Activated T-helper 9 cell treated with anti-CD3 and anti-CD28 coated beads, Interleukin-2, amount 50 U/mL, for 16 hours (primary cell): Measurements from ENCODE around the gene PTPRU.

Experiments used
- DNase-seq: peaks from one replicate; pipeline ENCODE4 v3.0.0-alpha.2; 2020; ENCODE audit warnings: low read depth

PTPRU gene

DNA sequence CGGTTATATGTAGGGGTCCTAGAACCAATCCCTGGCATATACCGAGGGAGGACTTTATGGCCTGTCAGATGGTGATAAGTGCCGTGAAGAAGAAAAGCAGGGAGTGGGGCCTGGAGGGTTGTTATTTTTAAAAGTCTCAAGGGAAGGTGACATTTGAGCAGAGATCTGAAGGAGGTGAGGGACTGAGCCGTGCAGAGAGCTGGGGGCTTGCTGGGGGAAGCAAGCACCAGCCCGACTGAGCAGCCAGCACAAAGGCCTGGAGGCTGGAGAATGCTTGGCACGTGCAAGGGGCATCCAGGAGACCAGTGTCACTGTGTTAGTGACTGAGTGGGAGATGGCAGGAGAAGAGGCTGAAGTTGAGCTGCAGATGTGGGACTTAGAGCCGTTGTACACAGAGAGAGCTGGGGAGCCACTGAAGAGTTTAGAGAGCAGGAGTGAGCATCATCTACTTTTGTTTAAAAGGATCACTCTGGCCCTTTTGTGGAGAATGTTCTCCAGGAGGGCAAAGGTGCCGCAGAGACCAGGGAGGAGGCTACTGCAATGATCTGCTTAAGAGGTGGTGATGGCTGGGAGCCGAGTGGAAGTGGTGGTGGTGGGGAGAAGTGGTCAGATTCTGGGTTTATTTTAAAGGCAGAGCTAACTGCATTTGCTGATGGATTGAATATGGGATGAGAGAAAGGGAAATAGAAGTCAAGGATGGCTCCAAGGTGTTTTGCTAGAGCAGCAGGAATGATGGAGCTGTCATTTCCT, 31.2 kb downstream of the PTPRU start:
- no peak for DNase-seq

DNA sequence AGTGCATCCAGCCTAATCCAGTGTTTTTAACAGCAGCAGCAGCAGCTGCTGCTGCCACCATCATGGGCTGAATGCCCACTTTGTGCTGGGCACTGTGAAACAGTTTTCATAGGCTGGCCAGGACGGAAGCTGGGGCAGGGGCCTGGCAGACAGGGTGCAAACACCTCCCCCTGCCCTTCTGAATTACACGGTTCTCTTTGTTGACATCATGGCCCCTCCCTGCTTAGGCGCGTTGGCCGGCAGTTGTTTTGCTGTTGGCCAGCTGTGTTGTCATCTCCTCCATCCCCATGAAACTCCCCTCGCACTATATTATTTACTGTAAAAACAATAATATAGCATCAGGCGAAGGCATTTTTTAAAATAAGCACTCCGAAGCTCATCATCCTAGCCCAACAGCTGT, 33.1 kb downstream of the PTPRU start:
- no peak for DNase-seq

DNA sequence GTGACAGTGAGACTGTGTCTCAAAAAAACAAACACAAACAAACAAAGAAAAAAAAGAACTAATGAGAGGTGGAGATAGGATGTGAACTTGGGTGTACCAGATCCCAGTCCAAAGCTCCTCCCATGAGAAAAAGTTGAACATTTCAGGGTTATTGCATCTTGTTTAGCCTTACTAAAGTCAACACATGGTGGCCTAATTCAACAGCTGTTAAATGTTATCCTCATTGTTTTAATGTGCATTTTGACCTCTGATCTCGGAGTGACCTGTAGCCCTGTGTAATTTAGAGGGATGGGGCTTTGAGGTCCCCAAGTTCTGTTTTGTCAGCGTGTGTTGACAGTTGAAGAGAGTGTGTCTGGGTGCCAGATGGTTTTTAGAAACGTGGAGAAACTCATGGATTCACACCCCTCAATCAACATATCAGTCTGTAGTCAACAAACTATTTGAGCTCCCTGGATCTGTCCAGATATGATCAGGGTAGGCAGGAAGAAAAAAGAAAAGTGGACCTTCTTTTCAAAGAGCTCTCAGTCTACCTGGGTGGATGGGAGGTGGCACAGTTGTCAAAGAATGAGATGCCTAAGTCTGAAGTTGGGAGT, 34.7 kb downstream of the PTPRU start:
- DNase-seq = no peak

DNA sequence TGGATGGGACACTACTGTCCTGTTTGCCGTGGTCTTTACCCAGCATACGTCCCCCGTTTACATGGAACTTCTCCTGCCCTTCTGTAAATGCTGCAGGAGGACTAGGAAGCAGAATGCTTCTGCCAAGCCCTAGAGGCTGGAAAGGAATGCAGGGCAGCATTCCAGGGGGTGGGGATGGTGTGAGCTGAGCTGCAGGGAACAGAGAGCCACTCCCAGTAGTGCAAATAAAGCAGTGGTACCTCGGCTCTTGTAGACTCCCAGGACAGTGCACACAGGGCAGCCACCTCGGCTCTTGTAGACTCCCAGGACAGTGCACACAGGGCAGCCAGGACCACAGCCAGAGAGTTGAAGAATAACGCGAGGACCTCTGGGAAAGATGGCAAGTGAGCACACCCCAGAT, 35.4 kb downstream of the PTPRU start:
- DNase-seq = no peak

DNA sequence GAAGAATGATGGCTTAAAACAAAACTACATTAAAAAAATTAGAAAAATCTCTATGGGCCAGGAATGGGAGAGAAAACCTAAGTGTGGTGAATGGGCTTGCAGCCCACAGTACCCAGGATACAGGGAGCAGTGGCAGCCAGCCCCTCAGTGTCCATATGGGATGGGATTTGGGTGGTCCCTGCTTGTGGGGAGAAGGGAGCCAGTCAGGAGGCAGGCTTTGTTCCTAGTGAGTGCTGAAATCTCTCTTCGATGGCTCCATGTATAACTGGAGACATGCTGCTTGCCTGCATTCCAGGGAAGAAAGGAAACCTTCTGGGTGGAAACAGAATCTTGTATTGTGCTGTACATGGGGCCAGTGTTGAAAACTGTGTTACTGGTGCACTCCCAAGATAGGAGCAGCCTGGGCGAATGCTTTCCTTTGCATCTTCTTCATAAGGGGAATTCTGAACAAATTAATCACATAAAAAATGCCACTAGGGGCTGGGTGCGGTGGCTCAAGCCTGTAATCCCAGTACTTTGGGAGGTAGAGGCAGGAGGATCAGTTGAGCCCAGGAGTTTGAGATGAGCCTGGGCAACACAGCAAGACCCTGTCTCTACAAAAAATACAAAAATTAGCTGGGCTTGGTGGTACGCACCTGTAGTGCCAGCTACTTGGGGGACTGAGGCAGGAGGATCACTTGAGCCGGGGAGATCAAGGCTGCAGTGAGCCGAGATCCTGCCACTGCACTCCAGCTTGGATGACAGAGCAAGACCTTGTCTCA, 36.0 kb downstream of the PTPRU start:
- no peak for DNase-seq

DNA sequence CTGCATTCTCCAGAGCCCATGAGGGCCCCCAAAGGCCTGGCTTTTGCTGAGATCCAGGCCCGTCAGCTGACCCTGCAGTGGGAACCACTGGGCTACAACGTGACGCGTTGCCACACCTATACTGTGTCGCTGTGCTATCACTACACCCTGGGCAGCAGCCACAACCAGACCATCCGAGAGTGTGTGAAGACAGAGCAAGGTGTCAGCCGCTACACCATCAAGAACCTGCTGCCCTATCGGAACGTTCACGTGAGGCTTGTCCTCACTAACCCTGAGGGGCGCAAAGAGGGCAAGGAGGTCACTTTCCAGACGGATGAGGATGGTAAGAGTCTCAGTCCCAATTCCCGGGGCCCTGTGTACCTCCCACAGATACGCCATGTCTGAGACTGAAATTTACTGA, 39.1 kb downstream of the PTPRU start:
- DNase-seq = no peak

DNA sequence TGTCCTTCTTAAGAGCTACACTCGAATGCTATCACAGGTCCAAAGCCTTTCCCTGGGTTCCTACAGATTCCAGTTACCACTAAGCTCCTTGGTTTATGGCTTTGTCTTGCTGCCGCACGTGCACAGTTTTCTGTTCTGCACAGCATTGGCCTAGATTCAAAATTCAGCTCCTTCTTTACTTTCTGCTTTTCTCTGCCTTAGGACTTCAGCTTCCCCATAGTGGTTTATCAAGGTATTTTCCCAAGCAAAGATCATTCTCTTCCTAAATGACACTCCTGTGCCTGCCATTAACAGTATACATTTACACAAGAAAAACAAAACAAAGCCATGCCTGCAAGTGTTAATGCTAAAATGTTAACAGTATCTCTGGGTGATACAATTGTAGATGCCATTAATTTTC, 41.8 kb downstream of the PTPRU start:
- DNase-seq = no peak

DNA sequence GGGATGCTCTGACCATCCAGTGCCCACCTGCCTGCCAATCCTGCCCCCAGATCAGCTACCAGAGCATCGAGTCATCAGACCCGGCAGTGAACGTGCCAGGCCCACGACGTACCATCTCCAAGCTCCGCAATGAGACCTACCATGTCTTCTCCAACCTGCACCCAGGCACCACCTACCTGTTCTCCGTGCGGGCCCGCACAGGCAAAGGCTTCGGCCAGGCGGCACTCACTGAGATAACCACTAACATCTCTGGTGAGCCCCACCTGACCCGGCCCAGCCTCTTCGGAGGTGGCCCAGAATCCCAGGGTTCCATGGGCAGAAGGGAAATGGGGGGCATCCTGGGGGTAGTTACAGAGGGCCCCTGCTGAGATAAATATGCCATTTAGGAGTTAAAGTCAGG, 43.1 kb downstream of the PTPRU start:
- DNase-seq = no peak

DNA sequence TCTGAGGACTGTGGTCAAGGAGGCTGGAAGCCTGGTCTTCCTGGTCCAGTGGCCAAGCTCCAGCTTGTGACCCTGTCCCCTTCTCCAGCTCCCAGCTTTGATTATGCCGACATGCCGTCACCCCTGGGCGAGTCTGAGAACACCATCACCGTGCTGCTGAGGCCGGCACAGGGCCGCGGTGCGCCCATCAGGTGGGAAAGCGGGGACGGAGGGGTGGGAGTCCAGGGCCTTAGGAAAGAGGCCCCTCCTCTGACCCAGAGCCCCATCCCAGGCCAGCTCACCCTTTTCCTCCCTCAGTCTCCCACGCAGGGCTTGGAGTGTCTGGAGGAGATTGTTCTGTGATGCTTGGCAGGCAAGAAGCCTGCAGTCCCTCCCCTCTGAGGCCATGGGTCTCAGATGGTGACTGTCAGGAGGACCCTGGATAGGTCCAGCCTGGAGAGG, 43.6 kb downstream of the PTPRU start:
- no peak for DNase-seq

DNA sequence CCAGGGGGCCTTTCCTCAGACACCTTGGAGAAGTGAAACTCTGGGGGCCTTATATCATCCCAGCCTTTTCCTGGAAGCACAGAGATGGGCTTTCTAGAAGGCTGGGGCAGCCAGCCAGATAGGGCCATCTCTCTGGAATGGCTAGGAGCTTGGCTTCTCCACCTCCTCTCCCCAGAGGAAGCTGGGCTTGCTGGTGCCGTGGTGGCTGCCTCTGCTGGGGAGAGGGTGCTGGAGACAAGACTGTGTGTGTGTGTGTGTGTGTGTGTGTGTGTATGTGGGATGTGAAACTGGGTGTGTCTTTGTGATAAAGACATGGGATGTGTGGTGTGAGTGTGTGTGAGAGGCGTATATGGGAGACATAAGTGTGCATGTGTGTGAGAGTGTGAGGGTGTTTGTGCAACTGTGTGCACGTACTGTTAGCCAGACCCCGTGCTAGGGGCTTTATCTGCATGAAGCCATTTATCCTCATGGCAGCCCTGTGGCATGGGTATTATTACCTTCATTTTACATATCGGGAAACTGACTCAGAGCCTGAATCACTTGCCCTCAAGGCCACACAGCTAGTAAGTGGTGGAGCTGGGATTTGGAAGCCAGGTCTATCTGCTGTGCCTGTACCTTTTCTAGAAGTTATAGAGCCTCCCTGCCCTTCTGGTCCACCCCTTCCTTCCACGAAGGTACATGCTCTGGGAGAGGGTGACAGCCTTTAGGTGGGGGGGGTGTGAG, 44.2 kb downstream of the PTPRU start:
- no peak for DNase-seq

DNA sequence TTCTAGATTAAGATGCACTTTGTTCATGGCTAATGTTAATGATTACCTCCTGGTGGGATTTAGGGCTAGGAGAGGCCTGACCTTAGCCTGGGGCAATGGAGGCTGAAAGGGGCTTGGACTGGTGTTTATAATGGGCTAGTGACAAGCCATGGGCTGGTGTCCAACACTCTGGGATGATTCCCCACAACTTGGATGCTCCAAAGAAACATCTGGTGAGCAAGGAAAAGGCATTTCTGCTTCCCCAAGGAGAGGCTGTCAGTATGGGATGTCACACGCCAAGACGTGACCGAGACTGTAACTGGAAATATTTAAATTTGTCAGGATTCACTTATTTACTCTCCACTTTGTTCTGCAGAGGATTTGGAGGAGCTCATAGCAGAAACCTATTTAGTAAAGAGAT, 45.2 kb downstream of the PTPRU start:
- DNase-seq = no peak

DNA sequence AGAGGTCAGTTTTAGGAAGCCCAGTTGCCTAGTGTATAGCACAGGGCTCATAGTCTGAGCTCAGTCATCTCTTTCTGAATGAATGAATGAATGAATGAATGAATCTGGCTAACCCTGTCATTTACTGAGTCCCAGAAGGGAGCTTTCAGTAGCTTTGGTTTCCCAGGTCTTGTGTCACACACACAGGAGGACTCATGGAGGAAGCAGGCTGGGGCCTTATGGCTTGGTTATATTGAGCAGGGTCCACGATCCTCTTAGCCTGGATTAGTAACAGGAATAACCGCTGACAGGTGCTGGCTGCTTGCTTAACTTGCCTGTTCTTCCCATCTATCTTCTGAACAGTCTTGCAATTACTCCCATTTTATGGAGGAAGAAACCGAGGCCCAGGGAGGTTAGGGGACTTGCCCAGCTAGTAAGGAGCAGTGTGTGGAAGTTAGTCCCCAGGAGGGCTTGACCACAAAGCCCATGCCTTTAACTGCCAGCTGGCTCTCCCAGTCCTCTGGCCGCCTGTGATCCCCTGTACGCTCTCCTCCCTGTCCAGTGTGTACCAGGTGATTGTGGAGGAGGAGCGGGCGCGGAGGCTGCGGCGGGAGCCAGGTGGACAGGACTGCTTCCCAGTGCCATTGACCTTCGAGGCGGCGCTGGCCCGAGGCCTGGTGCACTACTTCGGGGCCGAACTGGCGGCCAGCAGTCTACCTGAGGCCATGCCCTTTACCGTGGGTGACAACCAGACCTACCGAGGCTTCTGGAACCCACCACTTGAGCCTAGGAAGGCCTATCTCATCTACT, 46.0 kb downstream of the PTPRU start:
- DNase-seq = no peak

DNA sequence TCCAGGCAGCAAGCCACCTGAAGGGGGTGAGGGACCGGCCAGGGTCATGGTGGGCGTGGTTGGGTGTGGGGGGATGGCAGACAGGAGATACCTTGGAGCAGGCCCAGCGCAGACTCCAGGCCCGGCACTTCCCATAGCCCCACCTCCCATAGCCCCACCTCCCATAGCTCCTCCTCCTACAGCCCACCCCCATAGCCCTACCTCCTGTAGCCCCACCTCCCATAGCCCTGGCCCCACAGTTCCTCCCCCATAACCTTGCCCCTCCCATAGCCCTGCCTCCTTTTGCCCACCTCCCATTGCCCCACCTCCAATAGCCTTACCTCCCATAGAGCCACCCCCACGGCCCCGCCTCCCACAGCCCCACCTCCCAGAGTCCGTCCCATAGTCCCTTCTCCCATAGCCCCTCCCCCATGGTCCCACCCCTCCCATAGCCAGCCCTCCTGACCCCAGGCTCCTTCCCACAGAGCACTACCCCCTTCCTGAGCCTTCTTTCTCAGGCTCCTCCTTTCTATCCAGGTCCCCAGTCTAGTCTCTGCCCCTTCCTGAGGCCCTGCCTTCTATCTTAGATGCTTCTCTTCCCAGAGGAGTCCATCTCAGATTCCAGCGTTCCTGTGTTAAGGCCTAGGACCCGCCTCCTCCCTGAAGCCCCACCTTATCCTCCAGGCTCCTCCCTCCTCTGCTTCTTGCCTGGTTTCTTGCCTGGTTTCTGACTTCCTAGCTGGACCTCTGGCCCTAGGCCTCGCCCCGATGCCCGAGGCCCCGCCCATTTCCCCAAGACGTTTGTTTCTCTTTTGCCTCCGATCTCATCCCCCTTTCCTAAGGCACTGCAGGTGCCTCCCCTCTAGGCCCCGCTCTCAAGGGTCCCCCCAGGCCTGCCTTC, 46.8 kb downstream of the PTPRU start:
- DNase-seq = no peak

DNA sequence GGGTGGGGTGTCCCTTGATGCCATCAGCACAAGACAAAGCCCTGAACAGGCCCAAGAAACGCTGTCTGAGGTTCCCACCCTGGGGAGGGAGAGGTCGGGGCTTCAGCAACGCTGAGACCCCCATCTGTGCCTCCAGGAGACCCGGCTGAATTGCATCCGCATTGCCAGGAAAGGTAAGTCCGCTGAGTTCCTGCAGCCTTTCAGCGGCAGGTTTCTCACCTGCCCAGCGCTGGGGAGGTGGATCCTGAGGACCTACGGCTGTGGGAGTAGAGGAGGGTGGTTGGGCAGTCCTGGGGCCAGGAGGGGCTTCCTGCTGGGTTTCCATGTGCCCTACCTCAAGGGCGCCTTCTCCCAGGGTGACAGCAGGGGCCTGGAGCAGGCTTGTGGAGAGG, 47.5 kb downstream of the PTPRU start:
- DNase-seq = no peak

DNA sequence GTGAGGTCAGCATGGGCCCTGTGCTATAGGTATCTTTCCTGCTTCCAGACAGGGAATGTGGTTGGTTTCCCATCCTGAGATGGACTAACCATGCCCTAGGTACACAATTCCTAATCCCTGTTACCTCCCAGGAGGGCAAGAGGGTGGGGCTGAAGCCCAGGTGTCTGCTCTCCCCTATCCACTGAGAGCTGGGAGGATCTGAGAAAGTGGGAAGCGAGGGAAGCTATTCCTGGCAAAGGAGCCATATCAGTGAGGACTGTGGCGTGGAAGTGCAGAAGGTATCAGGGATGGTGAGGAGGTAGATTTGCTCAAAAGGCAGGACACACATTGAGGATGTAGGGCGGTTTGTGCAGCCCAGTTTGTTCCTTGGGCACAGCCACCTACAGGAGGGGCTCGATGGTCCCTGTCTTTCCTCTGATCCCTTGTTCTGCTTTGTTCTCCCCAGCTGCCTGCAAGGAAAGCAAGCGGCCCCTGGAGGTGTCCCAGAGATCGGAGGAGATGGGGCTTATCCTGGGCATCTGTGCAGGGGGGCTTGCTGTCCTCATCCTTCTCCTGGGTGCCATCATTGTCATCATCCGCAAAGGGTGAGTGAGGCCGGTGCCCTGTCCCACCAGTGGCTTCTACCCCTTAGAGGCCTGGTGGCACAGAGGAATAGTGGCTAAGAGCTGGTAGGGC, 48.1 kb downstream of the PTPRU start:
- no peak for DNase-seq

DNA sequence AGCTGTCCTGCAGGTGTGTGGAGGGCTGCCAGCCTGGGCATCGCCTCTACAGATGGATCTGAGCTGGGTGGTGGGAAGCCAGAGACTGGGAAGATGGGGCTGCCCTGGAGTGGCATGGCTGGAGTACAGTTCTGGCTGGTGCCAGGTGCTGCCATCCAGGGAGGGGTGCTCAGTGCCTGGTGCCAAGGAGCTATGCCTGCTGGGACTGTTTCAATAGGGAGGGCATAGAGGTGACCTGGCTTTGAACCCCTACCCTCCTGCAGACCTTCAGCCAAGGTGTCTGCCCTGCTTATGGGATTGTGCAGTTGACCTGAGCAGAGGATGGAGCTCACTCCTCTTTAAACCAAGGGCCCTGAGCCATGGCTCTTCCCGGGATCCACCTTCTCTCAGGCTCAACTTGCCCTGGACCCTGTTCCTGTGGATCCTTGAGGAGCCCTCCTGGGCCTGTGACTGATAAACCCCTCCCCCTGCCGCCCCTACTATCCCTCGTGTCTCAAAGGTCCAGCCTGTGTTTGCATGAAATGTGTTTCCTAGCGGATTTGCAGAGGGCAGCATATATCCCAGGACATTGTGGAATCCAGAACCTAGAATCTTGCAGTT, 48.7 kb downstream of the PTPRU start:
- DNase-seq = no peak

DNA sequence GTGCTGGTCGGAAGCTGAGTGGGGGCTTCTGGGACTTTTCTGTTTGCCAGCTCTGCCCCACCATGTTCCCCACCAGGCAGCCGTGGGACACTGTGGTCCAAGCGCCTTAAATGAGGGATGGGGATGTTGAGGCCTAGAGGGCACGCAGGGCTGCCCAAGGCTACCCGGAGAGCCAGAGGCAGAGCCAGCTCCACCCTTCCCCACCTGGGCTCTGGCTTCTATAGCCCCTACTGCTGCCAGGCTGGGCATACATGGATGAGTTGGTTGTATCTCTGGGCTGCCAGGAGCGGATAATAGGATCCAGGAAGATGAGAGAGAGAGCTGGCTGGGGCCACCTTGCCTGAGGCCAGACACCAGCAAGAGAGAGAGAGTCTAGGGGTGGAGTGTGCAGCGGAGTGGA, 49.4 kb downstream of the PTPRU start:
- DNase-seq = no peak

DNA sequence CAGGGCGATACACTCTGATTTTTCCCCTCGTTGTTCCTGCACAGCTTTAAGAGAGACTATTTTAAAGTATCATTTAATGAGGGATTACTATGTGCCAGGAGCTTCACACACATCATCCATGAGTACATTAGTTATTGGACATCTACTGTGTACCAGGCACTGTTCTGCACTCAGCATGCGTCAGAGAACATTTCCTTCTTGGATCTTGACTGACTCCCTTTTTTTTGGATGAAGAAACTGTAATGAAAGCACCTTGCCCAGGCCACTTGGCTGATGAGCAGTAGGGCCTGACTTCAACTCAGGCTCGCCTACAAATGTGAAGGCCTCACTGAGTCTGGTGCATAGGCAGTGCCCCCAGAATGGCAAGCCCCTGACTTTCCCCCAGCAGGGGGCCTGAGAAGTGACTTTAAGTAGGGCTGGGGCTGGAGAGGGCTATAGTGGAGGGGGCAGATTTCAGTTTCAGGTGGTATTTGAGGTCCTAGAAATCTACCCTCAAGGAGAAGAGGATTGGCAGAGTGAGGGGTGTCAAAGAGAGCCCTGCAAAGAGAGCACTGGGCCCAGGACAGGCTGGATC, 50.0 kb downstream of the PTPRU start:
- no peak for DNase-seq

DNA sequence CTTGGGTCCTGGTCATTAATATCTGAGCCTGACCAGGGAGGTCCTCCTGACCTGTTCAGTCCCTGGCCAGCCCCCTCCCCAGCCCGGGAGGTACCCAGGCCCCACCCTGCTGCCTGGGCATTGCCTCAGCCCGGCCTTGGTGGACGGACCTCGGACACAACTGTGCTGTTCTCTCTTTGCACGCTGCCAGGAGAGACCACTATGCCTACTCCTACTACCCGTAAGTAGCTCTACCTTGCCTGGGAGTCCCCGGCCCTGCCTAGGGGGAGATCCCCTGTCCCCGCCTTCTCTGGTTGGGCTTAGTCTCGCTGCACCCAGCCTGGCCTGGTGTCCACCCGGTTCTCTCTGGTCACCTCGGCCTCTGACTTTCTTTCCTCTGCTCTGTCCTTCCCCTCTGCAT, 53.2 kb downstream of the PTPRU start:
- DNase-seq = no peak
